ENCODE measurements around the gene LRRC27. TPM values are rescaled to one million over a fixed set of nuclear protein-coding genes. Genes with fewer than 3 reads are reported as not detected.

The LRRC27 gene
- total and polyA plus RNA-seq, 4 experiments from 2014 or later = 0.90 to 3.8 (median 3.0) TPM

DNA sequence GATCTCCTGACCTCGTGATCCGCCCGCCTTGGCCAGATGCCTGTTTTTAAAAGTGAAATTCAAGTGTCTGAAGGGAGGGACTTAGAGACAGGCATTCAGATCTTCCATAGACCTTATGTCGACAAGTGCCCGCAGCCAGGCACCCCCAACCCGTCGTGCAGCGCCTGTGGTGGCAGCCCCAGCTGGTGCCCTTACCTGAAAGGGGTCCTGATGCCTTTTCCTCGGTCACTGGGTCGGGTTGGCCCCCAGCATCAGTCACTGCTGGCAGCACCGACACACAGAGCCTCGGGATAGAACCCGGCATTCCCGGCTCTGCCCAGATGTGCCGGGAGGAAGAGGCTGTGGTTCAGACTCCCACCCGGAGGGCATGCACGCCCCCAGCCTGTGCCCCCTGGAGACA lies 23.3 kb downstream of the LRRC27 start:
- H3K27ac Mint-ChIP-seq = no peak overlapping the region
- no peak overlapping the region for H3K4me3 Mint-ChIP-seq
- Histone ChIP-seq H3K27ac (ENCODE audit: low read depth, low read length) (no peak overlapping the region), H3K9me3 (ENCODE audit: control insufficient read depth in 1 of 2, low read length in 2 of 2) (no peaks in the 10 kb centered on the region), H3K4me3 (ENCODE audit: low read length in 2 of 2) (no peak overlapping the region), H3K4me1 (ENCODE audit: insufficient read depth, low read length) (no peaks in the 10 kb centered on the region), H3K36me3 (ENCODE audit: insufficient read depth, low read length) (no peaks in the 10 kb centered on the region), H3K27me3 (ENCODE audit: insufficient read depth, low read length) (no peaks in the 10 kb centered on the region)
- intact Hi-C loops (cut with micrococcal nuclease) = no loop called here
- no peaks in the 10 kb centered on the region for H3K27me3 Mint-ChIP-seq
- H3K36me3 Mint-ChIP-seq = peaks cover 0 to 1% of the 10 kb centered on the region in 2 donors
- H3K4me1 Mint-ChIP-seq = peaks cover 0 to 8% (median 3%) of the 10 kb centered on the region in 4 donors
- H3K9me3 Mint-ChIP-seq = no peaks in the 10 kb centered on the region
- no peak for DNase-seq
- ChIA-PET POLR2A (ENCODE audit: partially characterized antibody) (no interaction called here), CTCF (ENCODE audit: partially characterized antibody) (interaction anchor here (1.3 kb wide), 1 partner anchor 92 kb away, joined by 3 read pairs; no protein-coding TSS in a partner anchor)

DNA sequence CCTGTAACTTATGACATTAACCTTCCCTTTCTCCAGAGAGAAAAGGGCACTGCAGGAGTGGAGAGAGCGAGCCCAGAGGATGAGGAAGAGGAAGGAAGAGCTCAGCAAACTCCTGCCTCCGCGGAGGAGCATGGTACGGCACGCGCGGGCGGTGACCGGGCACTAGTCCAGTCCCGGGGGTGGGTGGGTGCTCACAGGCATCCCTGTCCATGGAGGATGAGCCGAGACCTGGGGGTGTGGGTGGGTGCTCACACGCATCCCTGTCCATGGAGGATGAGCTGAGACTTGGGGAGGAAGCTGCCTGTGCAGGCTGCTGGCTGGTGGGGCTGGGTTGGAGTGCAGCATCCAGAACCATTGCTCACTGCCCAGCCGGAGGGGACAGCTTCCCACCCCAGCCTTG lies 23.8 kb downstream of the LRRC27 start:
- Mint-ChIP-seq H3K4me3 (no peak overlapping the region), H3K4me1 (peaks cover 0 to 8% (median 3%) of the 10 kb centered on the region in 4 donors), H3K27me3 (no peaks in the 10 kb centered on the region), H3K27ac (peak overlapping the region in 1 of 7 donors; percentile 54), H3K36me3 (peaks cover 0 to 1% of the 10 kb centered on the region in 2 donors), H3K9me3 (no peaks in the 10 kb centered on the region)
- ChIA-PET POLR2A (ENCODE audit: partially characterized antibody) (no interaction called here), CTCF (ENCODE audit: partially characterized antibody) (interaction anchor here (1.3 kb wide), 1 partner anchor 91 kb away, joined by 3 read pairs; no protein-coding TSS in a partner anchor)
- no peaks in the 10 kb centered on the region for H3K36me3 ChIP-seq (ENCODE audit: insufficient read depth, low read length)
- no peaks in the 10 kb centered on the region for H3K27me3 ChIP-seq (ENCODE audit: insufficient read depth, low read length)
- no peak overlapping the region for H3K27ac ChIP-seq (ENCODE audit: low read depth, low read length)
- H3K9me3 ChIP-seq (ENCODE audit: control insufficient read depth in 1 of 2, low read length in 2 of 2) = no peaks in the 10 kb centered on the region
- H3K4me1 ChIP-seq (ENCODE audit: insufficient read depth, low read length) = no peaks in the 10 kb centered on the region
- no peak overlapping the region for H3K4me3 ChIP-seq (ENCODE audit: low read length in 2 of 2)
- intact Hi-C loops (cut with micrococcal nuclease) = no loop called here
- DNase-seq = no peak

- H3K27me3 Mint-ChIP-seq = no peaks in the 10 kb centered on the region
- CTCF ChIA-PET (ENCODE audit: partially characterized antibody) = no interaction called here
- no peaks in the 10 kb centered on the region for H3K27me3 ChIP-seq (ENCODE audit: insufficient read depth, low read length)
- intact Hi-C loops (cut with micrococcal nuclease) = no loop called here
- no peaks in the 10 kb centered on the region for H3K4me1 ChIP-seq (ENCODE audit: insufficient read depth, low read length)
- H3K27ac Mint-ChIP-seq = peak overlapping the region in 1 of 7 donors; percentile 18
- no peaks in the 10 kb centered on the region for H3K36me3 ChIP-seq (ENCODE audit: insufficient read depth, low read length)
- no peaks in the 10 kb centered on the region for H3K9me3 ChIP-seq (ENCODE audit: control insufficient read depth in 1 of 2, low read length in 2 of 2)
- H3K4me3 Mint-ChIP-seq = no peak overlapping the region
- H3K36me3 Mint-ChIP-seq = peaks cover 0 to 1% of the 10 kb centered on the region in 2 donors
- DNase-seq = no peak
- H3K4me1 Mint-ChIP-seq = peaks cover 0 to 8% (median 3%) of the 10 kb centered on the region in 4 donors
- H3K9me3 Mint-ChIP-seq = no peaks in the 10 kb centered on the region
- H3K27ac ChIP-seq (ENCODE audit: low read depth, low read length) = no peak overlapping the region
- POLR2A ChIA-PET (ENCODE audit: partially characterized antibody) = no interaction called here
- no peak overlapping the region for H3K4me3 ChIP-seq (ENCODE audit: low read length in 2 of 2)
Observed at GRCh38 chr10:132356621-132357195, 24.7 kb downstream of the LRRC27 start.

DNA sequence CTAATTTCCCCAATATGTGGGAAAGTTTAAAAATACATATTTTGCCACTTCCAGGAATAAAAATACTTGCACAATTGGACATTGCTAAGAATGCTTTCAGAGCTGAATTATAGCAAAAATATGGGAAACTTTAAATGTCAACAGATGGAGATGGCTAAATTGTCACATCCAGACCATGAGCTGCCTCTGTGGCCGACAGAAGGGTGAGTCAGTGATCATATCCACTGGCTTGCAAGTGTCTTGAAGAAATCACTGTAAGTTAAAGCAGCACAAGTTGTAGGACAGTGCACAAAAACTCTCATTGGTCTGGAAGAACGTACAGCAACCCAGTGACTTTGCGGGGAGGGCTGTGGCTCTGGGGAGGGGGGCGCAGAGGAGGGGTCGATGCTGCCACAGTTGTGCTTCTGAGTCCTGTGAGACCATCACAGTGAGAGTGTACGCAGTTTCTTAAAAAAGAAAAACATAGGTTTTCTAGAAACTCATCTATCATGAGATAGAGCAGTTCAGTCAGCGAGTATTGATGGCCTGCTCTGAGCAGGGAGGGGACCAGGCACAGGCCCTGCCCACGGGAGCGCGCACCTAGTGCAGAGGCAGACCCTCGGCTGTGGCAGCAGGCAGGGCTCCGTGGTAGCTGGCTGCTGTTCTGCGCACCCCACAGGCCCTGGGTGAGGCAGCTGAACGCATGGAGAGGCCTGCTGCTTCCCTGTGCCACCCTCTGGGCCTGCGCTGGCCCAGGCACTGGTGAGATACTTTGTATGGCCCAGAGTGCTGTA lies 25.5 kb downstream of the LRRC27 start:
- Histone ChIP-seq H3K27ac (ENCODE audit: low read depth, low read length) (no peak overlapping the region), H3K27me3 (ENCODE audit: insufficient read depth, low read length) (no peaks in the 10 kb centered on the region), H3K4me3 (ENCODE audit: low read length in 2 of 2) (no peak overlapping the region), H3K9me3 (ENCODE audit: control insufficient read depth in 1 of 2, low read length in 2 of 2) (no peaks in the 10 kb centered on the region), H3K36me3 (ENCODE audit: insufficient read depth, low read length) (no peaks in the 10 kb centered on the region), H3K4me1 (ENCODE audit: insufficient read depth, low read length) (no peaks in the 10 kb centered on the region)
- no peaks in the 10 kb centered on the region for H3K27me3 Mint-ChIP-seq
- peaks cover 0 to 8% (median 3%) of the 10 kb centered on the region in 4 donors for H3K4me1 Mint-ChIP-seq
- H3K4me3 Mint-ChIP-seq = no peak overlapping the region
- DNase-seq = no peak
- CTCF ChIA-PET (ENCODE audit: partially characterized antibody) = no interaction called here
- peaks cover 0 to 1% of the 10 kb centered on the region in 2 donors for H3K36me3 Mint-ChIP-seq
- POLR2A ChIA-PET (ENCODE audit: partially characterized antibody) = no interaction called here
- intact Hi-C loops (cut with micrococcal nuclease) = no loop called here
- H3K27ac Mint-ChIP-seq = peak overlapping the region in 2 of 7 donors; percentile 35 to 64
- H3K9me3 Mint-ChIP-seq = no peaks in the 10 kb centered on the region

- CTCF ChIA-PET (ENCODE audit: partially characterized antibody) = interaction anchor here (1.0 to 1.9 kb wide), 2 partner anchors 8 to 26 kb away, joined by 3 to 6 read pairs; no protein-coding TSS in a partner anchor
- H3K9me3 Mint-ChIP-seq = no peaks in the 10 kb centered on the region
- H3K27ac Mint-ChIP-seq = no peak overlapping the region
- peaks cover 0 to 2% (median 0%) of the 10 kb centered on the region in 4 donors for H3K4me1 Mint-ChIP-seq
- H3K4me1 ChIP-seq (ENCODE audit: insufficient read depth, low read length) = no peaks in the 10 kb centered on the region
- H3K4me3 ChIP-seq (ENCODE audit: low read length in 2 of 2) = no peak overlapping the region
- H3K27ac ChIP-seq (ENCODE audit: low read depth, low read length) = no peak overlapping the region
- no peak for DNase-seq
- POLR2A ChIA-PET (ENCODE audit: partially characterized antibody) = no interaction called here
- H3K27me3 Mint-ChIP-seq = no peaks in the 10 kb centered on the region
- no peaks in the 10 kb centered on the region for H3K36me3 ChIP-seq (ENCODE audit: insufficient read depth, low read length)
- H3K9me3 ChIP-seq (ENCODE audit: control insufficient read depth in 1 of 2, low read length in 2 of 2) = no peaks in the 10 kb centered on the region
- H3K27me3 ChIP-seq (ENCODE audit: insufficient read depth, low read length) = no peaks in the 10 kb centered on the region
- no peaks in the 10 kb centered on the region for H3K36me3 Mint-ChIP-seq
- intact Hi-C loops (cut with micrococcal nuclease) = no loop called here
- no peak overlapping the region for H3K4me3 Mint-ChIP-seq
Observed at GRCh38 chr10:132359305-132360040, 27.5 kb downstream of the LRRC27 start.

GRCh38 chr10:132360766-132361447 lies 28.9 kb downstream of the LRRC27 start:
- DNase-seq = no peak
- Histone ChIP-seq H3K27me3 (ENCODE audit: insufficient read depth, low read length) (no peaks in the 10 kb centered on the region), H3K9me3 (ENCODE audit: control insufficient read depth in 1 of 2, low read length in 2 of 2) (no peaks in the 10 kb centered on the region), H3K36me3 (ENCODE audit: insufficient read depth, low read length) (no peaks in the 10 kb centered on the region), H3K4me1 (ENCODE audit: insufficient read depth, low read length) (no peaks in the 10 kb centered on the region), H3K4me3 (ENCODE audit: low read length in 2 of 2) (no peak overlapping the region), H3K27ac (ENCODE audit: low read depth, low read length) (no peak overlapping the region)
- peaks cover 0 to 2% (median 0%) of the 10 kb centered on the region in 4 donors for H3K4me1 Mint-ChIP-seq
- CTCF ChIA-PET (ENCODE audit: partially characterized antibody) = interaction anchor here (1.0 to 1.9 kb wide), 5 partner anchors 8 to 28 kb away, joined by 3 to 6 read pairs (median 4); no protein-coding TSS in a partner anchor
- H3K27me3 Mint-ChIP-seq = no peaks in the 10 kb centered on the region
- peaks cover 0 to 2% (median 0%) of the 10 kb centered on the region in 8 donors for H3K9me3 Mint-ChIP-seq
- POLR2A ChIA-PET (ENCODE audit: partially characterized antibody) = no interaction called here
- H3K4me3 Mint-ChIP-seq = no peak overlapping the region
- H3K36me3 Mint-ChIP-seq = peaks cover 0 to 2% of the 10 kb centered on the region in 2 donors
- no peak overlapping the region for H3K27ac Mint-ChIP-seq
- intact Hi-C loops (cut with micrococcal nuclease) = no loop called here

Data from CD4-positive, alpha-beta memory T cell (primary cell).